HG02943 (cell line): Measurements from ENCODE around the gene RYR3.
"Not testable (repeated sequence)": the region's sequence is repeated elsewhere in the genome, so short reads cannot be mapped to it uniquely, and the experiment has no call there.

Experiments used
- ATAC-seq: cut with Tn5 transposase; IDR thresholded peaks from one replicate; pipeline ENCODE4 v1.9.1; 2021; ENCODE audit warnings: mild to moderate bottlenecking, low read depth, moderate library complexity; ENCODE audit not compliant: unreplicated experiment

RYR3 gene

DNA sequence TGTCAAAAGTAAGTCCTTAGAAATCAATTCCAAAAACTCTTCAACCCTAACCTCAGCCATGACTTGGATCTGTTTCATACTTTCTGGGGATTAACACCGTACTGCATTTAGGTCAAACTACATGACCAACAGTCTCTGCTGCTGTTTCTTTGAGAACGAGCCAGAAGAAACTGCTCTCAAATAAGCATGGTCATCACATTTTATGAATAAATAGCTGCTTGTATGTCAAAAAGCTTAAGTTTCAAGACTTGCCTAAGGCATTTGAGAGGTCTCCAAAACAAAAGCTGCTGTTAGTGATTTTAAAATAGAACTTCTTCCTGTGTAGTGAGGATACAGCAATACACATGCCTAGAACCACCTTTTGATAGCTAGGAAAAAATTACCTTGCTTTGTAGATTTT lies 491.2 kb downstream of the RYR3 start:
- no peak for ATAC-seq

DNA sequence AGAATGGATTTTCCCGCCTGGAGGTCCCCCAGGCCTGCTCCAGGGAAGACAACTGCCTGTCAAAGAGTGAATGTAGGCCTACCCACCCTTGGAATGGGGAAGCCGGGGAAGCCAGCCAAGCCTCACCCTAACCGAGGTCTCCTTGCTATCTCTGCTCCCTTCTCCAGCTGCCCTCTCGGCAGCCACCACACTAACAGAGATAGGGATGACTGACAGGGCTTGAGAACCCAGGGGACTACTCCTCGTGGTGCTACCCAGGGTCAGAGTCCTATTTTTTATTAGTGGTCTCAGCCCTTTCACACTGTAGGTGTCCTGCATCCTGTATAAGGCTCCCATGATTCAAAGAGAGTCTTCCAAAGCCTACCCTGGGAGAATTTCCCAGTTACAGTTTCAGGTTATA lies 496.9 kb downstream of the RYR3 start:
- ATAC-seq = no peak

DNA sequence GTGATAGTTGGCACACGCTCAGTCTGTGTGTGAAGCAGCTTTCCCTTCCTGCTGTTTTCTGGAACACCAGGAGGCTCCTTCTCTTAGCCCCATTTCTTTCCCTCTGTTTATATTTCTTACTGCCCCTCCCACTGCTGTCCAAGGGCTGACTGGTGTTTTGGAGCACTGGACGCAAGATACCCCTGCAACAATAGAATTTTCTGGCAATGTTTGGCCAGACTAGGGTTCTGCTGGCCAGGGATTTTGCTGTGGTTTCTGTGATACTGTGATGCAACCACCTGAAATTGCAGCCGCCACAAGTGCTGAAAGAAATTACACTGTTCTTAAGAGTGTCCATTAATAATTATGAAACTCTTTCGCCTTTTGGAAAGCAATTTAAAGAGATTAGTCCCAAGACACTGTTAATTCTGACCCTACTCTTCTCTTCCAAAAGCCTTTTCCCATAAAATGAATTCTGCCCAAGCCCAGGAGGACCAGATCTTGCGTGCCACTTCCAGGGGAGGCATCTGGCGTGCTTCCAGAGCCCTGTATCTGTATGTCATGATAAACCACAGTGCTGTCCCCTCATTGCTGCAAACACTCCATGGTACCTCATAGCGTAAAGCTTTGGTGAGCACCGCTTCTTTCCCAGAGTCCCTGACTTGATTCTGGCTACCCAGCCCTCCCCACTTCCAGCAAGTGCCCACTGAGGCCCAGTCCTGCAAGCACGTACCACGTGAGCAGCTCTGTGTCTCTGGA lies 498.1 kb downstream of the RYR3 start:
- ATAC-seq = no peak

DNA sequence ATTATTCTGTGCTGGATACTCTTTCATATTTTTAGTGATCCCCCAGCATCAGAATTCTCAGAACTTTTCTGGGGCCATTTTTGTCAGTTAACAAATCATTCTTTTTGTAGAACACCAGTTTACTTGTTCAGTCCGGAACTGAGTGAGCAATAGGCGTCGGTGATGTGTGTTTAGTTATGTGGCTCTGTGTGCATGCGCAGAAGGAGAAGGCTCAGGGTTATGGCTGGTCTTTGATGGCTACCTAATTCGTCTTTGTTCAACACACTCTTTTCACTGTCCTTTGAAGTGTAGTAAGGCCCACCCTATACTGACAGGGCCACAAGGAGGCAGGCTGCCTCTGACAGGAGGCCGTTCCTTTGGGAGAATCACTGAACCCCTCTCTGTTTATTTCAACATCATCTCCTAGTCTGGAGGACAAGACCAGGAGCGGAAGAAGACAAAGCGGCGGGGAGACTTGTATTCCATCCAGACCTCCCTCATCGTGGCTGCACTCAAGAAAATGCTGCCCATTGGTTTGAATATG lies 499.4 kb downstream of the RYR3 start:
- no peak for ATAC-seq

DNA sequence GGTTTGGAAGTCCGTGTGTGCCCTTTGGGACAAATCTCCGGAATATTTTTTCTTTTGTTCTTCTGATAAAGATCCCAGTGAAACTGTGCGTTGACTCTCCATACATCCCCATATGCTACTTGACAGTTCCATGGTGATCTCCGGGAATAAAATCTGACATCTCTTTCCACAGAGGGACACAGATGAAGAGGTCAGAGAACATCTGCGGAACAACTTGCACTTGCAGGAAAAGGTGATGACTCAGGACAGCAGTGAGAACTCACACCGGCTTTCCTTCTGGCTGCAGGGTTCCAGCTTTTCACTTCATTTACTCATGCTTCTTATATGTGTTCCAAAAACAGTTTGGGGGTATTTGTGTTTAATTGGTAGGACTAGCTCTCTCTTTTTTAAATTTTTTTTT lies 500.0 kb downstream of the RYR3 start:
- no peak for ATAC-seq

DNA sequence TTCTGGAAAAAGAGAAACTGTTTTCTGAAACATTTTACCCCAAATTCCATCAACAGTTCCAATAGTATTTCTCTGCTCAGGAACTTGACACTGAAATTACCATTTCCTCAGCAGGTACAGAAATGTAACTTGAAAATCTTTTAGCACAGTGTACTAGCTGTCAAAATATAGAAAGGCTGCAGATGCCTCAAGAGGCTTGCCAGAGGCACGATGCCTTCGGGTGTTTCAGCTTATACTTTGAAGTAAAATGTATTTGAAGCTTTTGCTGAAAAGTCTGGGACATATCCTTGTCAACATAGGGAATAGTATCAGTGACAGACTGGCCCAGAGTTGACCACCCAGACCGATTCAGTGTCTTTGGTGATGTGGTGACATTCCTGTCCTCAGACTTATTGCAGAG lies 503.1 kb downstream of the RYR3 start:
- no peak for ATAC-seq

DNA sequence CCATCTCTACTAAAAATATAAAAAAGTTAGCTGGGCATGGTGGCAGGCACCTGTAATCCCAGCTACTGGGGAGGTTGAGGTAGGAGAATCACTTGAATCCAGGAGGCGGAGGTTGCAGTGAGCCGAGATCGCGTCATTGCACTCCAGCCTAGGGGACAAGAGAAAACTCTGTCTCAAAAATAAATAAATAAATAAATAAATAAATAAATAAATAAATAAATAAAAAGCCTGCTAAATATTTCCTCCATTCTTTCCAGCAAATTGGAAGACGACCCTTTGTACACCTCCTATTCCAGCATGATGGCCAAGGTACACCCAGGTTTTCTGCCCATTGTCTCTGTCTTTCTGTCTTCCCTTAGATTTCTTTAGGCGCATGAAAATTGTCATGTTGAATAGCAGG lies 508.7 kb downstream of the RYR3 start:
- ATAC-seq = not testable (repeated sequence)

DNA sequence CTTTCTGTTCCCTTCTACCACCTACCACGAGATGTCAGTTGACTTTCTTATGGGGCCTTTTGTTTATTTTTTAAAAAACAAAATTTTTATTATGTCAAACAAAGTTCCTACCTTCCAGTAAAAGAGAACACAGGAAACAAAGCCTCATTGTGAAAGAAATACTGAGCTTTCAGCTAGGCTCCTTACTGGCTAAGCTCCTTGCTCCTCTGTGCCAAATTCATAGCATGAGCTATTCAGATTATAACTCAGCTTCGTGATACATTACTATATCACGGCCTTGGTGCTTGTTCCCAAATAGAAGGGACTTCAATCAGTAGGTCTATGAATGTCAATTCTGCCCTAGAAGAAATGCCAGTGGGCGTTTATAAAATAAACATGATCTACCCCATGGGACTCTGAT lies 511.7 kb downstream of the RYR3 start:
- no peak for ATAC-seq

DNA sequence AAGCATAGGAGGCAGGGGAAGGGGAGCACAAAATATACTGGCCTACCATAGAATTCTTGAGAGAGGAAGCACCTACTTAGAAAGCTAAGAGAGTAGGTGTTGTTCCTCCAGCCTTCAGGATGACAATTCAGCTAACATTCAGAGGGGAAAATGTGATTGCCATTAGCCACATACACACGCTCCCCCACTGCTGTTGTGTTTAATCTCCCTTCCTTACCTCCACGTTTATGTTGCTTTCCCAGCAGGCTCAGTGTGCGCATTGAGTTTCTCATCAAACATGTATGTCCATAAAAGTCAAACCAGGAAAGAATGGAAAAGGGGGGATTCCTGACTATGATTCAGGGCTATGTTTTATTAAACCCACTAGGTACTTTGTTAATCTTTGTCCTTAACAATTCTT lies 512.4 kb downstream of the RYR3 start:
- no peak for ATAC-seq

DNA sequence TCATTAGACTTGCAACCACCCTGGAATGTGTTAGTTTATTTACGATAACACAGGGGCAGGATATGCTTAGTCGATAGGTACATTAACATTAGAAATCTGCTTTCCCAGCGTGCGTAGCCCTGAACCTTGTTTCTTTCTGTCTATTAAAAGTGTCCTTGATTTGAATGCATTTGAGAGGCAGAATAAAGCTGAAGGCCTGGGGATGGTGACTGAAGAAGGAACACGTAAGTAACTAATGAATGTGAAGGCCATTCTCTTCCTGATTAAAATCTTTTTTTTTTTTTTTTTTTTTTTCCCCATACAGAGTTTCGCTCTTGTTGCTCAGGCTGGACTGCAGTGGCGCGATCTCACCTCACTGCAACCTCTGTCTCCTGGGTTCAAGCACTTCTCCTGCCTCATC lies 514.7 kb downstream of the RYR3 start:
- no peak for ATAC-seq

DNA sequence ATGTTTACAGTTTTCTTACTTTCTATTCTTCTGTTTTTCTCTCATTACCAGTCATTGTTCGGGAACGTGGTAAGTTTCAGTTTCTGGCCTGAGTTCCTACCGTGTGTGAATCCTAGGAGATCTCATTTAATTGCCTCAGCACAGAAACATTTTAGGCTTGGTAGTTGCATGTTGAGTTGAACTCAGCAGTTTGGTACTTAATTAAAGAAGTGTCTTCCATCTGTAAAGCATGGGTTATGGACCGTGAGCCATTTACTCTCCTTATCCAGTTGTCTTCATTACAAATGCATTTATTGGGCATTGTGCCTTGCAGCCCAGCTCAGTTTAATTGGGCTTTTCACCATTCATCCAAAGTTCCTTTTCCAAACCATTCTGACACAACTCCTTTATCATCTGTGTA lies 515.4 kb downstream of the RYR3 start:
- ATAC-seq = no peak

DNA sequence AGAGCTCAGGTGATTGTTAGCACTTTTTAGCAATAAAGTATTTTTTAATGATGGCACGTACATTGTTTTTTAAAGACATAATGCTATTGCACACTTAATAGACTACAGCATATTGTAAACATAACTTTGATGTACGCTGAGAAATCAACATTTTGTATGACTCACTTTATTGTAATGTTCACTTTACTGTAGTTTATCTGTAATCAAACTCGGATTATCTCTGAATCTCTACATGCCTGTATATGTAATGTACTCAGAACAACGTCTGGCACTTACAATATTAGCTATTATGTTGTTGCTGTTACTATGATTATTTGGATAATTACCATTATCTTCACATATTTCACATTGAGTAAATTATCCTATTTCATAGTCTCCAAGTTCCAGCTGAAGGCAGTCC lies 519.6 kb downstream of the RYR3 start:
- no peak for ATAC-seq

DNA sequence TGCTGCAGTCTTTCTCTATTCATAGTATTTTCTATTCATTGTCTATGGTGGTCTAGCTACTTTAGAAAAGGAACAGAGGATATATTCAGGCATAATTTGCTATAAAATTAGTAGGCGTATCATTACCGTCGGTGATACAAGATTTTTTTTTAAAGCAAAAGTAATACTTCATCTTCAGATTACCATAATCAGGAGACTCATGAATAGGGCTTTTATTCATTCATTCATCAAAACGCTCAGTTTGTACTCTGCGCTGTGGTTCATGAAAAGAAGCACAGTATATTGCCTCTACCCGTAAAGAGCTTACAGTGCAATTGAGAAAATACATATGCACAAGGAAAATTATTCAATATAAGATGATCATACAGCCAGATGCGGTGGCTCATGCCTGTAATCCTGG lies 520.9 kb downstream of the RYR3 start:
- ATAC-seq = no peak

DNA sequence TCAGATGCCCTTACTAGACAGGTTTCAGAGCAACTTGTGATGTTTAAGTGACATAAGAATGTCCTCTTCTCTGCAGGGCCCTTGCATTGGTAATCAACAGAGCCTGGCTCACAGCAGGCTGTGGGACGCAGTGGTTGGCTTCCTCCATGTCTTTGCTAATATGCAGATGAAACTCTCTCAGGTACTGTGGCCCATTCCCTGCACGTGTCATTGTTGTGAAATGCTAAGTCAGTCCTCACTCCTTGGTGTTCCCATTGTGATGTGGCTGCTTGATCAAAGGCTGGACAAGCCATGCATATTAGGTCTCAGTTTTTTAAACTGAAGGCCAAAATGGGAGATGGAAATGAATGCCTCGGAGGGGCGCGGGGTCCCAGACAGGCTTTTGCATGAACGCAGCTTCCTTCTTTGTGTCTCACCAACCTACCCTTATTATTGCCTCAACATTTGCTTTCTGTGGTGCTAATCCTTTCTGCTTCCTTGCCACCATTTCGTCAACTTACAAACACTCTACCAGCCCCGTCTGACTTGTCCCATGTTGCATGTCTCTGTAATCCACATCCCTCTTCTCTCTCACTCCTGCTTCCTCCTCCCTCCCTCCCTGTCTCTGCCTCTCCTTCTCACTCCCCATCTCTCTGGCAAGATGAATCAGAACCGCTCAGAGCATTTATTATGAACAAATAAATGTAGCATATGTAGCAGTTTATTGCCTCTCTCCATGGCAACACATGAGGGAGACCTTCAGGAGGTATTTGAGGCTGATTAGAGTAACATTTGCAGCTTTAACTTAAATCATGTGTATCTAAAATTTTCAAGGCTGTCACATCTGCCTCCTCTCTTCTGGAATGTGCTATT lies 524.4 kb downstream of the RYR3 start:
- no peak for ATAC-seq

DNA sequence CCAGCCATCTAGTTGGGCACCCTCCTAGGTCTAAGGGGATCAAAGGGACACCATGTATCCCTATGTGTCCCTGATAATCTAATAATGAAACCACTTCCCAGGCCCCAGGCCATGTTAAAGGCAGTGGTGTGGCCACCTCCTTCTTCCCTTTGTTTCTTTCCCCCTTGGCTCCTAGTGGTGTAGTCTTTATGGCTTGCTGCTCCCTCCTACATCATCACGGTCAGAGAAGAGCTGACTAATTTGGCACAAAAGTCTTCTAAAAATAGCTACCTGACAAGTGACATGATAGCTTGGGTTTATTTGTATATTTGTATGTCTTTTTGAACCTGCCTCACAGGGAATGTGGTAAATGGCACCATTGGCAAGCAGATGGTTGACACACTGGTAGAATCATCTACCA lies 526.5 kb downstream of the RYR3 start:
- no peak for ATAC-seq

DNA sequence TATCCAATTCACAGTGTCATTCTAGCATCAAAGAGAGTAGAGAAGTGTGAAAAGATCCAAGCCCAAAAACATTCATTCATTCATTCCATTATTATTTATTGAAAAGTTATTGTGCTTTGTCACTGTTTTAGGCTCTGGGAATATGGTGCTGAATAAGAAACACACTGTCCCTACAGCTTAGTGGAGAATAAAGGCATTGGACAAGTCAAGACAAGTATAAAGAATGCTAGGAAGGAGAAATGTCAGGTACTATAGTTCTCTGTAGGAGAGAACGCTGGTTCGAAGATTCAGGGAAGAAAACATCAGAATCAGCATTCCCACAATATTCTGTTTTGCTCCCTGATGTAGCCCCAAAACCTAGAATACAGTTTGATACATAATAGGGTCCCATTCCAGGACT lies 528.8 kb downstream of the RYR3 start:
- ATAC-seq = no peak

DNA sequence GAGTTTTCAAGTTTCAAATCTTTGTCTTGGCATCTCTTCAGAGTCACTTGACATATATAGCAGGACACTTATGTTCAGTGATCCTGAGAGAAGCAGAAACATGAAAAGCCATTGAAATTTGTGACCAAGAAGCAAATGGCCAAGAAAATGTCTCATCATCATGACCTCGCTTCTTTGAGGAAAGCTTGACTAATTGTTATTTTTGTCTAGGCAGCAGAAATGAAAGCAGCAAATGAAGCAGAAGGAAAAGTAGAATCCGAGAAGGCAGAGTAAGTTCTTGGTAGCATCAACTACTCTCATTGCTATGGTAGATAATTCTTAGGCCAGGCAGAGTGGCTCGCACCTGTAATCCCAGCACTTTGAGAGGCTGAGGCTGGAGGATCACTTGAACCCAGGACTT lies 529.8 kb downstream of the RYR3 start:
- ATAC-seq = no peak

DNA sequence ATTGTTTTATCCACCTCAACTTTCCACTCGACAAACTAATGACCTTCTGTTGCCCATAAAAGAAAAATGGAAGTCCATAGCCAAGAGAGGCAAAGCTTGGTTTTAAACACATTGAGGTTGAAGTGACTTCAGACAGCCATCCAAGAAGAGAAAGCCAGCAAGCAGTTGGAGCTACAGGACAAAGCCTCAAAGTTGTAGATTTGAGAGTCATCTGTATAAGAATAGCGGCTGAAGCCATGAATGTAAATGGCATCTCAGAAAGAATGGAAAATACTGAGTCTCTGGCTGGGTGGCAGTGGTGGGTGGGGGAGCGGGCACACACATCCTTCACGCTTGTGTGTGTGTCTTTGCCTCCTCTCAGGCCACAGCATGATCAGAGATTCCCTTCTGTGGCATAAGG lies 533.4 kb downstream of the RYR3 start:
- ATAC-seq = no peak

DNA sequence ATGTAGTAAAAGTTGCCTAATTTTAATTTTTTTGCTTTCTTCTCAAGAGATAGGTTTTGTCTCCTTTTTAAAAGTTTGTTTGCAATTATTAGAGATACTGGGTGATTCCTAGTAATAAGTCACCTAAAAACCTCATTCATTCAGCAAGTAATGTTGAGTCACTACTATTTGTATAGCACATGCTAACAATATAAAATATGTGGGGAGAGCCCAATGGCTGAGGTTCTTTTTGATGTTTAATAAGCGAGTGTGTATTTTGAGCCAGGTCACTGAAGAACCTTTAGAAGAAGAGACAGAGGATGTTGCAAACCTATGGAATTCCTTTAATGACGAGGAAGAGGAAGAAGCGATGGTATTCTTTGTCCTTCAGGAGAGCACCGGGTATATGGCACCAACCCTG lies 533.8 kb downstream of the RYR3 start:
- ATAC-seq = no peak

DNA sequence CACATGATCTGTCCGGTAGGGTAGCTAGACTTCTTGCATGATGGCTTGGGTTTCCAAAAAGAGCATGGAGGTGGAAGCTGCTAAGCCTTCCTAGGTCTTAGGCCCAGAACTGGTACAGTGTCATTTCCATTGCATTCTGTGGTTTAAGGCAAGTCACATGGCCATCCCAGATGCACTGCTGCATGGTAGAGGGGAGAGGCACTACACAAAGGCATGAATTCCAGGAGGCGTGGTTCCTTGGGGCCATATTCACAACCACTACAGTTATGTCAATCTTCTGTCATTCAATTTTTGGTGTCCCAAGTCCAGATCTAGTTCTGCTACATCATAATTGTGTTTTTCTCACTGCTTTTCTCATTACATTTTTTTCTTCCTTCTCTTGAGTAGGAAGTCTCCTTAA lies 535.4 kb downstream of the RYR3 start:
- ATAC-seq = no peak

DNA sequence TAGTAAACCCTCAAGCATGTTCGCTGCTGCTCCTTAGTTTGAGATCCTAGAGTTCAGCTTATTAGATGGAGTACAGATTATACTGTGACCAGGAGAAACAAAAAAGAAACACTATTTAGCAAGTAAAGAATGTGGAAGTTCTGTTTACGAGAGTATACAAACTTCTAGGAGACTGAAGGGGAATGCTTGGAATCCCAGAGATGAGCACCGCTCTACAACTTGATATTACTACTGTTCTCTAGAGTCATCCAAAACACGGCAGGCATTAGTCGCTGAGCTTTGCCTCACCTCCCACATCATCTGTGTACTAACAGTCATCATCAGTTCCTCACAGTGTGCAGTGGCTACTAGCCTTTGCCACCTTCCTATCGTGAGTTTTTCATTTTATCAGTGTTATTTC lies 536.1 kb downstream of the RYR3 start:
- no peak for ATAC-seq

DNA sequence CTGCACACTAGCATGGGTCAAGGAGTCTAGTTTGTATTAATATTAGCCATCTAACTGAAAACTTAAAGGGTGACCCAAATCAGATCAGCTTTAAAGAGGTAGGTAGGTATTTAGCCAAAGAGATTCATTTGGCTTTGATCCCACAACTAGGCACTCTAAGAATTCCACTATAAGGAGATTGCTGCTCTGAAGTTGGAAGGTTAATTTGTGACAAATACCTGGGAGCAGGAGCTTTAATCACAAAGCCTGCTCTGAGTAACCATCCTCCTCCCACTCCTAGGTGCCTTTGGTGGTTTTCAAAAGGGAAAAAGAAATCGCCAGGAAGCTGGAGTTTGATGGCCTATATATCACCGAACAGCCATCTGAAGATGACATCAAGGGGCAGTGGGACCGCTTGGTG lies 537.2 kb downstream of the RYR3 start:
- no peak for ATAC-seq
